ENCODE measurements around the gene RPUSD3.

RPUSD3 gene

DNA sequence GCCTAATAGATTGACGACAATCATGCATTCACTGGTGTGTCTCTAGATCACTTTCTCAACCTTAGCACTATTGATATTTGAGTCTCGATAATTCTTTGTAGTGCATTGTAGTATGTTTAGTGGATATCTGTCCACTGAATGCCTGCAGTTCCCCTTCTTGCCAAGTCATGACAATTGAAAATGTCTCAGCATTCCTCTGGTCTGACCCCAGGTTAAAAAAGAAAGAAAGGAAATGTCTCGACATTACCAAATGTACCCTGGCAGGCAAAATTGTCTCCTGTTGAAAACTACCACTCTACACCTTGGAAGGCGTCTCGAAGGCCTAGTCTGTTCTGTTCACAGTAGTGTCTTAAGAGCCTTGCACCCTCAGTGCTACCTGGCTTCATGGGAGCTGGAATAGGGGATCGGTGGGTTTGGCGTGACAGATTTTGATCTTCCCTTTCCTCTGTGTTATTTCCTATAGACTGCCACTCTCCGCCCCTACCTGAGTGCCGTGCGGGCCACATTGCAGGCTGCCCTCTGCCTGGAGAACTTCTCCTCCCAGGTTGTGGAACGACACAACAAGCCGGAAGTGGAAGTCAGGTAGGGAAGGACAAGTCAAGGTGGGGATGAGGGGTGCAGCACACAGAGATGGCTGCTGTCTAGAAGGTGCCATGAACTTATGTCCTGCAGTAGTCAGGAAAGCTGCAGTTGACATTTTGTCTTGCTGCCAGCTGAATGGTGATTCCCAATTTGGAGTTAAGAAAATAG lies 46.4 kb downstream of the RPUSD3 start:
- no peak for DNase-seq

GRCh38 chr3:9795207-9795606 lies 48.6 kb downstream of the RPUSD3 start:
- peak; percentile 76 for DNase-seq

- DNase-seq: no peak
These were observed 49.4 kb downstream of the RPUSD3 start for GRCh38 chr3:9794400-9794799.

DNA sequence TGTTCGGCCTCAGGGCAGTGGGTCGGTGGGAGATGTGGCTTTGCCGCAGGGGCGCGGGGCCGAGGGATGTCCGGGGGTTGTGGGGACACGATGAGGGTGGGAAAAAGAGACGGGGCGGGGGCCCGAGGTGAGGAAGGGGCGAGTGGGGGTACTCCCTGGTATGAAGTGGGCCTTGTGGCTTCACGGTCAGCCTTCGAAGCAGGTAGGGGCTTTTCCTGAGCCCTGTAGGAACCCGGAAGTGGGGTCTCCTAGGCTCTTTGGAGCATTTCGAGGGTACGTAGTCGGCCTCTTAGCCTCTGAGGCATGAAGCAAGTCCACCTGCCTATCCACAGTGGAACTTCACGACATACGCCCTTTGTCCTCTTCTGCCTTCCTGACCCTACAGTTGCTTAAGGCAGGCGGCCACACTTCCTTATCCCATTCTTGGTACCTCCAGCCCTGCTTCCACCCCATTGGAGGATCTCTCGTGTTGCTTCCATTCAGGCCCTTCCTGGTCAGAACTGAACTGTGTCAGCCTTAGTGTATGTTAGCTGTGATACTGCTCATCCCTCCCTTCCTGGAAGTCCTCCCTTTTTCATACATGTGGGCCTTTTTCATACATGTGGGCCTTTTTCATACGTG lies 50.5 kb downstream of the RPUSD3 start:
- DNase-seq: peak; percentile 73

DNA sequence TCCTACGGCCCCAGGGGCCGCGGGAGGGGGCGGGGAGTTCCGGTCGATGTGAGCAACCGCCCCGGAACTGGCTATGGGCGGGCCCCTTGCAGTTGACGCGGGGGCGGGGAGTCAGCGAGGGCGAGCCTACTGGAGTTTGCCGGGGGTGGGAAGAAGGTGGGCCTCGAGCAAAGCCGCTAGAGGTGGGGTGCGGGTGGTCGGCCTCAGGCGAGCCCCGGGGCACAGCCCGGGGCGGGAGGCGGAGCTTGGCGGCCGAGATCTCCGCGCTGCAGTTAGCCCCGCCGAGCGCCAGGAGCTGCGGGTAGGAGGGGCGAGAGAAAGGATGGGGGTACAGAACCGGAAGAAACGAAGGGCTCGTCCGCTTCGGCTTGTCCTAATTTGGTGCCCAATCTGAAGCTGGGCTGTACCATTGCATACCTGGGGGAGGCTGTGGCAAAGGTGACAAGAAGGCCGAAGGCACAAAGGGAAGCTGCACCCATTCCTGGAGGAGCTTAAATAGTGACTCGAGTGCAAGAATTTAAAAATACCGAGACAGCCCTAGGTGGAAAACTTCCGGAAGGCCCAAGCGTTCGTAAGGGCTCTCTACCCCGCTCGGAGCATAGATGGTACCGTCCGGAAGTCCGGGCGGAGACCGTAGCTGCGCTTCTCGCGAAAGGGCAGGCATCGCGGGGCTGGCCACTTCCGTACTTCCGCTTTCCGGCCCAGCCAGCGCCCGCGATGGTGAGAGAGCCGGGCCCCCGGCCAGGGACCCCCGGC lies 51.2 kb downstream of the RPUSD3 start, which contains the start of the genes ARPC4 and TADA3:
Gene ARPC4, plus strand, starts transcription at position 678 of the 756 bp plus-strand sequence. Its CDS starts 40 bp downstream, at position 718.
Gene TADA3, minus strand, starts transcription at position 69 of the 756 bp plus-strand sequence. CDS start 1,007 bp downstream, outside the sequence.
- DNase-seq: peak; percentile 94

DNA sequence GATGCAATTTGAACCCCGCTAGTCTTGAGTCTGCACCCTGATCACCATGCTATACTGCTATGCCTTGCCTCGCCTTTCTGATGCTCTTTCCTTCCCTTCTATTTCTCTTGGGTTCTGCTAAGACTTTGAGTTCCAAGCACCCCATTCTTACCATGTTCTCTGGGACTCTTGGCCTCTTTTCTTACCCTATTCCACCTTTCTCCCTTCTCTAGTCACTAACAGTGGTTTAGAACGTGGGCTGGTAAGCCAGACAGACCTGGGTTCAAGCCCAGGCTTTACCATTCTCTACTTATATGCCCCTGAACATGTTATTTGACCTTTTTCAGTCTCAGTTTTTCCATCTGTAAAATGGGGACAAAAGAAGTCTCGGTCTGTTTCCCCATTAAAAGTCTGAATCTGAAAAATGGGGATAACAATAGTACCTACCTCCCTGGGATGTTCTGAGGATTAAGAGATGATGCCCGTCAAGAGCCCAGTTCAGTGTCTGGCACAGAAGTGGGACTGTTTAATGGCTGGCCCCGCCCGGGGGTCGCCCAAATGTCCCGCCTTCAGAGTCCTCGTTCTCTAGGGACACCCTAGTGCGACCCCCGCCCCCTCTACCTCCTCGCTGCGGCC lies 51.9 kb downstream of the RPUSD3 start:
- no peak for DNase-seq

DNA sequence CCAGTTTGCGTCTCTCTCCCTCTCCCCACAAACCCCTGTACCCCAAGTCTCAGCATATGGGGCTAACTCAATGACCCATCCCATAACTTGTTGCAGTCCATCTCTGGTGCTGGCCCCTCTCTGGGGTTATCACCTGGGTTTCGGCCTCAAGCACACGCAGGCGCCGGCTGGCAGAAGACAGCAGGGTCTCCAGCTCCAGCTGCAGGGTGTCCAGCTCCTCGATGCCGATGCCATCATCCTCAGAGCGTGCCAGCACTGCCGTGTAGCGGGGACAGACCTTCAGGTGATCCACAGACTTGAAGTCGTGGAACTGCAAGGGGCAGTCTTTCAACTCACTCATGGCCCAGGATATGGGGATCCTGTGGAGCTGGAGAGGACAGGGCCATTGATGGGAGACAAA lies 52.7 kb downstream of the RPUSD3 start:
- DNase-seq: no peak
